ENCODE measurements around the gene GALNT1.

Gene GALNT1

GRCh38 chr18:35693829-35694228 lies 112.3 kb downstream of the GALNT1 start:
- DNase-seq (no peak), ATAC-seq (no peak)
- Mint-ChIP-seq H3K27me3 (no peaks in the 10 kb centered on the region), H3K4me3 (no peak overlapping the region), H3K4me1 (no peaks in the 10 kb centered on the region), H3K9me3 (no peaks in the 10 kb centered on the region), H3K27ac (no peak overlapping the region), H3K36me3 (ENCODE audit: low read depth) (peaks cover 11% of the 10 kb centered on the region)

- Mint-ChIP-seq H3K27me3 (no peaks in the 10 kb centered on the region), H3K4me1 (no peaks in the 10 kb centered on the region), H3K9me3 (no peaks in the 10 kb centered on the region), H3K27ac (no peak overlapping the region), H3K36me3 (ENCODE audit: low read depth) (peaks cover 10% of the 10 kb centered on the region), H3K4me3 (no peak overlapping the region)
- ATAC-seq (no peak), DNase-seq (no peak)
Measured at GRCh38 chr18:35694808-35695207, 113.3 kb downstream of the GALNT1 start.

- no peak overlapping the region for H3K4me3 Mint-ChIP-seq
- H3K9me3 Mint-ChIP-seq: no peaks in the 10 kb centered on the region
- no peak for ATAC-seq
Measured at GRCh38 chr18:35695384-35695783, 113.8 kb downstream of the GALNT1 start.

DNA sequence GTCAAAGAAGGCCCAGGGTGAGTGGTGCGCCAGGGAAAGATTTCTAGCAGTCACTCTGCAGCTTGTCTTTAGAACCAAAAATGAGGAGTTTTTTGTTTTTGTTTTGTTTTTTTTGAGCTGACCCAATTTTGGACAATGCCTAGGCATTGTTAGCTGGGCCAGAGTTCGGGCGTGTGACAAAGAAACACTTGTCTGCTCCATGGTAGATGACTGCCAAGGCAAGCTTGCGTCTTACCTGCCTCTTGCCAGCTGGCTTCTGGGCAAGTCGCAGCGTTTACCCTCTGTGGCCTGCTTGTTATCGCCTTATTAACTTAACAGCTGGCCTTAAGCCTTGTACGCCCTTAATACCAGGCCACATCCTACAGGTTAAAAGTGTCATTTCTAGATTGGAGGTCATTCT lies 114.3 kb downstream of the GALNT1 start:
- H3K4me3 Mint-ChIP-seq: no peak overlapping the region
- no peak for ATAC-seq

More at GRCh38 chr18:35695384-35695783, 113.8 kb downstream of the GALNT1 start:
- no peak for DNase-seq
- no peak overlapping the region for H3K27ac Mint-ChIP-seq
- no peaks in the 10 kb centered on the region for H3K4me1 Mint-ChIP-seq
- peaks cover 10% of the 10 kb centered on the region for H3K36me3 Mint-ChIP-seq (ENCODE audit: low read depth)
- H3K27me3 Mint-ChIP-seq: no peaks in the 10 kb centered on the region

DNA sequence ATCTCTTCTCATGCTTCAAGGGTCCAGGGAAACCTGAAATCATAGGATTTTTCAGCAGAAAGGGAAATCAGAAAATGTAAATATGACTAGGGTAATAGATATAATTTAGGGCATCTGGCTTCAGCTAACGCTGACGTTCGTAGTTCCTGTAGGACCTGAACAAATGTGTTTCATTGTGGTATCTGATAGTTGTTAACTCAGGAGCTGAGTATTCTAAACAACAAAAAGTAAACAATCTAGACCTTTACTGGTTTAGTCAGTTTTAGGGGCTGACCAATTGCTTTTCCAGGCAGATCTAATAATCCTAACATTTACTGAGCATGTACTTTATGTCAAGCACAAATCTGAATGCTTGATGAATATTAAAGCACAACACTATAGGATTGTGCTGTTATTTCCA lies 114.8 kb downstream of the GALNT1 start:
- no peak for DNase-seq
- Mint-ChIP-seq H3K27me3 (no peaks in the 10 kb centered on the region), H3K27ac (no peak overlapping the region), H3K4me1 (no peaks in the 10 kb centered on the region), H3K9me3 (no peaks in the 10 kb centered on the region), H3K4me3 (no peak overlapping the region), H3K36me3 (ENCODE audit: low read depth) (peaks cover 4% of the 10 kb centered on the region)
- no peak for ATAC-seq

More for the DNA sequence above, 114.3 kb downstream of the GALNT1 start:
- H3K4me1 Mint-ChIP-seq: no peaks in the 10 kb centered on the region
- peaks cover 5% of the 10 kb centered on the region for H3K36me3 Mint-ChIP-seq (ENCODE audit: low read depth)
- no peaks in the 10 kb centered on the region for H3K9me3 Mint-ChIP-seq
- no peaks in the 10 kb centered on the region for H3K27me3 Mint-ChIP-seq
- no peak for DNase-seq
- H3K27ac Mint-ChIP-seq: no peak overlapping the region

- Mint-ChIP-seq H3K36me3 (ENCODE audit: low read depth) (peaks cover 8% of the 10 kb centered on the region), H3K27me3 (no peaks in the 10 kb centered on the region), H3K9me3 (no peaks in the 10 kb centered on the region), H3K27ac (no peak overlapping the region), H3K4me1 (no peaks in the 10 kb centered on the region), H3K4me3 (no peak overlapping the region)
- DNase-seq: no peak
- ATAC-seq: no peak
Measured at GRCh38 chr18:35697869-35698268, 116.3 kb downstream of the GALNT1 start.

- Mint-ChIP-seq H3K4me1 (no peaks in the 10 kb centered on the region), H3K36me3 (ENCODE audit: low read depth) (peaks cover 12% of the 10 kb centered on the region), H3K27me3 (no peaks in the 10 kb centered on the region), H3K9me3 (no peaks in the 10 kb centered on the region), H3K4me3 (no peak overlapping the region), H3K27ac (no peak overlapping the region)
- DNase-seq (no peak), ATAC-seq (no peak)
Measured at GRCh38 chr18:35703043-35703688, 121.6 kb downstream of the GALNT1 start.

DNA sequence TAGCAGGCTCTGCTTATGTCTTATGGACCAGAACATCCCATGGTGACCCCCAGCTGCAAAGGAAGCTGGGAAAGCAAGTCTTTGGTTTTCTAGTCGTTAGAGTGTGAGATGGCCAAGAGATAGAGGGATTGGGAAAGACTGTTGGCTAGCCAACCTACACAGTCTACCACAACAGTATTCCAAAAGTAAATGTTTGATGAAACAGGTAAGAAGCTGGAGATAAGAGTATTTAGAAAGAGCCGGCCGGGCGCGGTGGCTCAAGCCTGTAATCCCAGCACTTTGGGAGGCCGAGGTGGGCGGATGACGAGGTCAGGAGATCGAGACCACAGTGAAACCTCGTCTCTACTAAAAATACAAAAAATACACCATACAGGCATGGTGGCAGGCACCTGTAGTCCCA lies 124.4 kb downstream of the GALNT1 start:
- H3K4me1 Mint-ChIP-seq: no peaks in the 10 kb centered on the region
- H3K4me3 Mint-ChIP-seq: no peak overlapping the region
- ATAC-seq (no peak), DNase-seq (no peak)
- peaks cover 29% of the 10 kb centered on the region for H3K36me3 Mint-ChIP-seq (ENCODE audit: low read depth)
- no peaks in the 10 kb centered on the region for H3K27me3 Mint-ChIP-seq
- no peaks in the 10 kb centered on the region for H3K9me3 Mint-ChIP-seq
- H3K27ac Mint-ChIP-seq: no peak overlapping the region

DNA sequence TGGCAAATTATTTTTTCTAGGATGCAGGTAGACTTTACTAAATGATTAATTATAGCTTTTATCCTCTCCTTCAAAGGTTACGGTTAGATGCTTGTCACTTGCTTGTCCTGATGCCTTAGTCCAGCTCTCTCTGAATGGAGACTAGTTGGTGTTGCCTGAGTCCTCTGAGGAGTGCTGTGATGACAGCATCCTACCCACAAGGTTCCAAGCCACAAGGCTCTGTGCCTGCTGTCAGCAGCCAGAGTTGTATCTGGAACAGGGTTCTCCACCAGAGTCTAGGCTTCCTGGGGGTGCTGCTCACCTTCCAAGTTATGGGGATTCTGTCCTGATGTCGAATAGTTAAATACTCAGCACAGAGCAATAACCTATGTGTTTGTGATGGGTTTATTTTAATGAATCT lies 125.7 kb downstream of the GALNT1 start:
- no peak overlapping the region for H3K4me3 Mint-ChIP-seq
- H3K27ac Mint-ChIP-seq: no peak overlapping the region
- peaks cover 39% of the 10 kb centered on the region for H3K36me3 Mint-ChIP-seq (ENCODE audit: low read depth)
- no peaks in the 10 kb centered on the region for H3K27me3 Mint-ChIP-seq
- H3K4me1 Mint-ChIP-seq: no peaks in the 10 kb centered on the region
- H3K9me3 Mint-ChIP-seq: no peaks in the 10 kb centered on the region
- DNase-seq (no peak), ATAC-seq (no peak)

DNA sequence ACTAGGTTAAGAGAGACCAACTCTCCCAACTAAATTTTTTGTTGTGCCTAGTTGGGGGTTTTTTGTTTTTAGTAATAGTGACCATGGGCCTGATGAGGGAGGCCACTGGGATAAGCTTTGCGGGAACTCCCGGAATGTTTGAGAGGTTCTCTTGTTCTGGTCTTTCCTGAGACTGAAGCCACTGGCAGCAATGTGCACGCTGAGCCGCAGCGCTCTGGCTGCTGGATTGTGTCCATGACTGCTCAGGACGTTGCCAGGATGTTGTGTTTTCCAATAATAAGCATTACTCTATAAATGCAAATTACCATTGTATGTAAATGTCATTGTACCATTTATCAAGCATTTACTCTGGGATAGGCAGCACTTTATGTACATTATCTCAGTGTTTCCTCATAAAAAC lies 126.1 kb downstream of the GALNT1 start:
- peaks cover 41% of the 10 kb centered on the region for H3K36me3 Mint-ChIP-seq (ENCODE audit: low read depth)
- no peaks in the 10 kb centered on the region for H3K9me3 Mint-ChIP-seq
- no peak overlapping the region for H3K27ac Mint-ChIP-seq
- no peaks in the 10 kb centered on the region for H3K27me3 Mint-ChIP-seq
- no peak for ATAC-seq
- no peak for DNase-seq
- H3K4me1 Mint-ChIP-seq: no peaks in the 10 kb centered on the region
- no peak overlapping the region for H3K4me3 Mint-ChIP-seq

DNA sequence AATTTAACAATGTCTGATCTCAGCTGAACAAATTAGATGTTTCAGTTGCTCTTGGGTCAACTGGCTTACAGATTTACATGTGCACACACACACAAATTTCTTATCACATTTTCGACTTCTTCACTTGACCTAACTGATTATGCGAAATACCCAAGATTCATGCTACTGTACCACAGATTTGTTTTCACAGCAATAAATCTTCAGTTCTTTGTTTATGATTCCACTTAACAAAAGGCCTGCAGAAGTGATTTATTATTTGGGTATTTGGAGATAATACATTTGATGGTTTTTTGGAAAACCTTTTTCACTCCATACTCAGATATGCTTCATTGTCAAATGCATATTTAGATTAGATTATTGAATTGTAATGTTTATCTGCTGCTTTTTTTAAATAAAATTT lies 129.0 kb downstream of the GALNT1 start:
- no peak overlapping the region for H3K4me3 Mint-ChIP-seq
- no peak for DNase-seq
- no peak overlapping the region for H3K27ac Mint-ChIP-seq
- H3K27me3 Mint-ChIP-seq: no peaks in the 10 kb centered on the region
- H3K36me3 Mint-ChIP-seq (ENCODE audit: low read depth): peaks cover 43% of the 10 kb centered on the region
- no peak for ATAC-seq
- no peaks in the 10 kb centered on the region for H3K4me1 Mint-ChIP-seq
- peaks cover 11% of the 10 kb centered on the region for H3K9me3 Mint-ChIP-seq

DNA sequence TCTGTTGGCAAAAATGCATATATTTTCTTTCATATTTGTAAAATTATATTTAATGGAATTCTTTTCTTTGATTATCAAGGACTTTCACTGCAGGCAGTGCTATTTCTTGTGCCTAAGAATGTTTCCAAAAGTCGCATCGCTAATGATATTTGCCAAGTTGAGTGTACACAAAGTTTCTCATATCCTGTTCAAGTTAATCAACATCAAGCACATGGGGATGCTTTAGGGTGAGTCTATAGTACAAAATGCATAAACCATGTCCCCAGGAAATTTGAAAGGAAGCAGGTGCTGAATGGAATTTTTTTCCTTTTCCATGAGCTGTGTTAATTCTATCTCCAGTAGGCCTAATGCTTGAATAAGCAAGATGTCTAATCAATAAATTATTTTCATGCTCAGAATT lies 129.7 kb downstream of the GALNT1 start:
- no peak overlapping the region for H3K27ac Mint-ChIP-seq
- H3K4me1 Mint-ChIP-seq: no peaks in the 10 kb centered on the region
- no peak for ATAC-seq
- no peak overlapping the region for H3K4me3 Mint-ChIP-seq
- no peaks in the 10 kb centered on the region for H3K27me3 Mint-ChIP-seq
- peaks cover 15% of the 10 kb centered on the region for H3K9me3 Mint-ChIP-seq
- peaks cover 41% of the 10 kb centered on the region for H3K36me3 Mint-ChIP-seq (ENCODE audit: low read depth)
- no peak for DNase-seq

- Mint-ChIP-seq H3K4me1 (no peaks in the 10 kb centered on the region), H3K27me3 (no peaks in the 10 kb centered on the region), H3K9me3 (peaks cover 32% of the 10 kb centered on the region), H3K36me3 (ENCODE audit: low read depth) (peaks cover 38% of the 10 kb centered on the region), H3K27ac (no peak overlapping the region), H3K4me3 (no peak overlapping the region)
- DNase-seq (no peak), ATAC-seq (no peak)
Measured at GRCh38 chr18:35713545-35713944, 132.0 kb downstream of the GALNT1 start.

GRCh38 chr18:35714539-35714938 lies 133.0 kb downstream of the GALNT1 start:
- no peak overlapping the region for H3K27ac Mint-ChIP-seq
- no peak for DNase-seq
- H3K27me3 Mint-ChIP-seq: no peaks in the 10 kb centered on the region
- no peaks in the 10 kb centered on the region for H3K4me1 Mint-ChIP-seq
- peaks cover 33% of the 10 kb centered on the region for H3K36me3 Mint-ChIP-seq (ENCODE audit: low read depth)
- H3K4me3 Mint-ChIP-seq: no peak overlapping the region
- H3K9me3 Mint-ChIP-seq: peaks cover 42% of the 10 kb centered on the region
- ATAC-seq: no peak

- H3K27ac Mint-ChIP-seq: no peak overlapping the region
- no peaks in the 10 kb centered on the region for H3K4me1 Mint-ChIP-seq
- ATAC-seq (no peak), DNase-seq (no peak)
- peaks cover 28% of the 10 kb centered on the region for H3K36me3 Mint-ChIP-seq (ENCODE audit: low read depth)
- H3K4me3 Mint-ChIP-seq: no peak overlapping the region
- peaks cover 45% of the 10 kb centered on the region for H3K9me3 Mint-ChIP-seq
- no peaks in the 10 kb centered on the region for H3K27me3 Mint-ChIP-seq
Measured at GRCh38 chr18:35715139-35715538, 133.6 kb downstream of the GALNT1 start.
